T-helper 2 cell treated with Interferon-gamma antibody and Interleukin-4, amounts not matched to agents 100 ng/mL and 5 ng/mL, for 36 hours (primary cell): ENCODE results near the gene CBFA2T3. TPM values are rescaled to one million over a fixed set of nuclear protein-coding genes. Genes with fewer than 3 reads are reported as not detected.
"Not testable (repeated sequence)": the region's sequence is repeated elsewhere in the genome, so short reads cannot be mapped to it uniquely, and the experiment has no call there.

Experiments used
- intact Hi-C: fragments of 100-400 bp; cut with micrococcal nuclease; formaldehyde crosslinking; loops from one replicate; pipeline ENCODE4 v1.15.1; 2023
- total RNA-seq: library from RNA; stranded (reverse); gene quantifications from 2 replicates; pipeline ENCODE4 v1.2.3, GENCODE V29; 2022

CBFA2T3 gene
- total RNA-seq, 1 donor from 2014 or later: 0.73 TPM

- intact Hi-C loops: no loop called here
Observed at GRCh38 chr16:88924834-88925539, 52.0 kb downstream of the CBFA2T3 start.

- intact Hi-C loops: no loop called here
Observed at GRCh38 chr16:88923926-88924833, 52.8 kb downstream of the CBFA2T3 start.

- intact Hi-C loops: no loop called here
Observed at GRCh38 chr16:88923450-88923849, 53.6 kb downstream of the CBFA2T3 start.

DNA sequence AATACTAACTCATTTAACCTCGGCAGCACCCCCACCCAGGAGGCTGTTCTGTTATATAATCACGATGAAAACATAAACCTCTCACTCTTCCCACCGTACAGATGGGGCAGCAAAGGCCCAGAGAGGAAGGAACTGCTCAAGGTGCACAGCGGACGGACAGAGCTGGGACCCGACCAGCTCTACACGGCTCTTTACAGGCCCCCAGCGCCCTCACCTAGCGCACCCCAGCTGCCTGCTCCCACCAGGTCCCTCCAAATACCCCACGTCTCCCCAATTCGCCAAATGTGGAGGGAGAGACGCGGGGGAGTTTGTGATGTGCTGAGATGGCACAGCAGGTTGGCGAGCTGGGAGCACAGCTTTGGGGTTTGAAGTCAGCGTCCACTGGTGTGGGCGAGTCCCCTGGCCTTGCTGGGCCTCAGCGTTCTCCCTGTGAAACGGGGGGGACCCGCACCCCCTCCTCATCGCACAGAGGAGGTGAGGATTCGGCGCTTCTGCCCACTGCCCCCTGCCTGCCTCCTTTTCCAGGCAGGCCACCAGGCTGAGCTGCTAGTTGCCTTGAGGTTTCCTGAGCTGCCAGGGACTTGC, 54.1 kb downstream of the CBFA2T3 start:
- intact Hi-C loops: no loop called here

- intact Hi-C loops: no loop called here
Observed at GRCh38 chr16:88922114-88922825, 54.7 kb downstream of the CBFA2T3 start.

GRCh38 chr16:88921591-88921990, 55.4 kb downstream of the CBFA2T3 start:
- intact Hi-C loops: no loop called here

DNA sequence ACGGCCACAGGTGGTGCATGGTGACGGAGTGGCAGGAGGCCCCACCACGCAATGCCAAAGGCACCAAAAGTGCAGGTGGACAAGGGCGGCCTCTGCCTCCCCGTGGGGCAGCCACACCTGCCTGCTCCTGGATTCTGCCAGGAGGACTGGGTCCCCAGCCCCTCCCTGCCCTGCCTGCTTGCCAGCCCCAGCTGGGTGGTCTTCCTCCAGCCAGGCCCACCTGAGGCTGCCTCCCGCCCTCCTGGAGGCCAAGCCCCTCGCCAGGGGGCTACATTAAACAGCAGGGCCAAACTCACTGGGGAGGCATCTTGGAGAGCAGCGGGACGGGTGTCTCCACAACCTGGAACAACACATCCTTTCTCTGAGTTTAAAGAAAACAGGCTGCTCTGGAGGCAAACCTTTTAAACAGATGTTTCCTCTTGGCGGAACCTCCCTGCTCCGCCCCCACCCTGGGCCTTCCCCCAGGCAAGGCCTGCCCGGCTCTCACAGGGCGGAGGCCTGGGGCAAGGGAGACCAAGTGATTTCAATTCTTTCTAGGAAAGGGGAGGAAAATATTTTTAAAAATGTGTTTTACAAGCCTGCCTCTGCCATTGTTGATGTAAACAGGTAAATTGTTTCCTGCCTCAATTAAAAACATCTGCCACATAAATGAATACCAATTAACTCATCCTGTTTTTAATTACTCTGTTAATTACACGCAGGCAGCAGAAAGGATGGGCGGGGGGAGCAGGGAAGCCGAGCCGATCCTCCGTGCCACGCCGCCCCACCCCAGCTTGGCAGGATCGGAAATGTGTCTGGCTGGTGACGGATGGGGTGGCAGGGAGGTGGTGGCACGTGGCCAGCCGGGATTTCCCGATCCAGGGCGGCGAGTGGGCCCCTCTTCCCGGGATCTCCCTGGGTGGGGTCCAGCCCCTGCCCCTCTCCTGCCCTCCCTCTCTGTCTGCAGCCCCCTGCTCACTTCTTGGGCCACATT, 56.1 kb downstream of the CBFA2T3 start:
- intact Hi-C loops: no loop called here

DNA sequence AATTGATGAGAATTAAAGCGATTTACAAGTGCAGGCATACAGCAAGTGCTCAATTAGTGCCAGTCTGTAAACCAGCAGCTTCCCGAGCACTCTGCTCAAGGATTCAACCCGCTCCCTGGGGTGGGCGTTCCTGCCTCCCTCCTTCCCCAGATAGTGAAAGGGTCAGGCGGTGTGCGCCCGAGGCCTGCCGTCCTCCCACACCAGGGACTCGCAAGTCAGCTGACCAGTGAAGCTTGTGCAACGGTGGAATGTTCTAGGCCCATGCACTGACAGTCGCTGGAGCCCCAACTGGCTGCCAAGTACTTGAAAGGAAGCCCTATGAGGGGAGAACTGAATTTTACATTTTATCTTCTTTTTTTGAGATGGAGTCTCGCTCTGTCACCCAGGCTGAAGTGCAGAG, 57.1 kb downstream of the CBFA2T3 start:
- intact Hi-C loops: no loop called here

DNA sequence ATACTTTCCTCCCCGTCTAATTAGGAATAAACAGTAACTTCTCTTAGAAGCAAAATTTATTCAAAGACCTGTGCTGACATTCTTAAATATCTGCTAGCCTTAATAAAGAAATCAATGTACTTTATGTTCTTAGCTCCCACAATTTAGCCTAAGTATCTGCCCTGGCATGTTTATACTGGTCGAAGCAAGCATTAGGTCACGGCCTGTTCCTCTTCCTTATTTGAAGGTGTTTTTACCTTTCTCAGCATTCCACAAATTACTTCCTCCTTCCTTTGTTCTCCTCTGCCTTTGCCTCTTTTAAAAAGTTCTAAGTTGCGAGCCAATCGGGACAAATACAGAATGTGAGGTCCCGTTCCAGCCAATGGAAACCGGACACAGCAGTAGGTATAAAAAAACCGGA, 58.1 kb downstream of the CBFA2T3 start:
- intact Hi-C loops: not testable (repeated sequence)

DNA sequence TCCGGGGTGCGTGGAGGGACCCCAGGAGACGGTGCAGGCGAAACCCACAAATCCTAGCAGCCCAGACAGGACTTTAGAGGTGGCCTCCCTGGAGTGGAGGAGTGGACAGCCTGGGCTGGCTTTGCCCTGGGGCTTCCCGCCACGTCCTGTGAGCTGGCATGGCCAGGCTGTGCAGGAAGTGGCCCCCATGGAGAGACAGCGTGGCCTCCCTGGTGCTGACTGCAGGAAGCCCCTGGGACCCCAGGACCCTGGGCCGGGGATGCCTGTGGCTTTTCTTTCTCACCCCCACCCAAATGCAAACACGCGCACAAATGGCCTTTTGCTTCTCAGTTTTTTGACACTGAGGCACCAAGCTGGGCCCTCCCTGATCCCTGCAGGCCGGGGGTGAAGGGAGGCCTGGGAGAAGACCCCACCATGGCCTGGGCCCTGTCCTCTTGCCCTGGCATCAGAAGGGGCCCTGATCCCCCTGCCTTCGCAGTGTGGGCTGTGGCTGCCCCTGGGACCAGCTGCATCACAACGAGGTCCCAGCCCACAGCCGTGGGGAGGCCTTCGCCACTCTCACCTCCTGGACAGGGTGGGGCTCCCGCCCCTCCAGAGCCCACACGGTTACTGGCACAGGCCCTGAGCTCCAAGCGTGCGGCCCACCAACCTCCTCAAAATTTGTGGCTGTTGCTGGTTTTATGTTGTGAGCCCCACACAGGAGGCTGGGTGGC, 58.9 kb downstream of the CBFA2T3 start:
- intact Hi-C loops: no loop called here

DNA sequence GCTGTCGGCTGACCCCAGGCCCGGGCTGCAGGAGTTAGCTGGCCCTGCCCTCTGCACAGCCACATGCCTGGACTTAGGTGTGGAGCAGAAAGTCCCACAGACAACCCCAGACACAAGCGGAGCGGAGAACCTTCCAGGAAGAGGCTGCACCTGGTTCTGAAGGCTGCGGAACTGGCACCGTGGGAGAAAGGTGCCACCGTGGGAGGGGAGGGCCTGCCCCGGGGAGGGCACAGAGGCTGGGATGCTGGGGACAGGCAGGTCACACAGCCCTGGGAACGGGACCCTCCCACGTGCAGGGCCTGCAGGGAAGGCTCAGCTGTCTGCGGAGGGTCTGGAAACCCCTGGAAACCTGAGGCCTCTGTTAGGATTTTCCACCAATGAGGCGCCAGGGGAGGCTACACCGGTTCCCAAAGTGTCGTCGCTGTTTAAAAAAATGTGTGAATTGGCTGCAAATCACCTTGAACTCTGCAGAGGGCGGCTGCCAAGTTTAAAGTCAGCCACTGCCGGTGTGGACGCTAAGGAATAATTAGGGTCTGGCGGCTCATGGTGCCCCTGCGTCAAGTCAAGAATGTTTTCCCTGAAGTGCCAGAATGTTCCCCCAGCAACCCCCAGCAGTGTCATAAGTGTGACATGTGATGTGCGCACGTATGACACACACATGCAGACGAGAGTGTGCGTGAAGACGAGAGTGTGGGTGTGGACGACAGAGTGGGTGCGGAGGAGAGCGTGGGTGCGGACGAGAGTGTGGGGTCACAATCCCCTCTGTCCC, 59.7 kb downstream of the CBFA2T3 start:
- intact Hi-C loops: no loop called here

- intact Hi-C loops: no loop called here
Observed at GRCh38 chr16:88915639-88916327, 61.2 kb downstream of the CBFA2T3 start.

DNA sequence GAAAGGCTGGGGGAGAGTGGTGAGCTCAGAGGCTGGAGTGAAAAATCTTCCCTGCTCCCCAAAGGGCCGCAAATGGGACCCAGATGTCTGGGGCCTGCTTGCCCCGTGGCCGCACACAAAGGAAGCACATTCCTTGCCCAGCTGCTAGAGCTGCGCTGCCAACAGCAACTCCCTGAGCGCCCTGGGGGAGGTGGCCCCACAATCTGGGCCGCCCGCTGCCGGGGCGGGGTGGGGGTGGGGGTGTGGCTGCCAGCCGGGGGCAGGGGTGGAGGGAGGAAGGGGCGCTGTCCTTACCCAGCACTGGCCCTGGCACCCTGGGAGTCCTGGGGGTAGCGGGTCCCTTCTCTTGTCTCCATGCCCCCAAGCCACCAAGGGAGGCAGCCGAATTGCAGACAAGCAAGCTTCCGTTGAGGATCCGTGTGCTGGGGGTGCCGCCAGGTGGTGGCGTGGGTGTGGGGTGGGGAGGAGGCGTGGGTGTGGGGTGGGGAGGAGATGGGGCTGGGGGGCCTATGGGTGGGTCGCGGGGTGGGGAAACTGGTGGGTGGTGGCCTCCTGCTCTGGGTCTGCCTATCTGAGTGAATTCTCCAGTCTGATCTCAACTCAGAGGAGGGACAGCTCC, 62.1 kb downstream of the CBFA2T3 start:
- intact Hi-C loops: no loop called here

- intact Hi-C loops: no loop called here
Observed at GRCh38 chr16:88913870-88914269, 63.1 kb downstream of the CBFA2T3 start.

GRCh38 chr16:88913001-88913612, 63.9 kb downstream of the CBFA2T3 start:
- intact Hi-C loops: no loop called here

DNA sequence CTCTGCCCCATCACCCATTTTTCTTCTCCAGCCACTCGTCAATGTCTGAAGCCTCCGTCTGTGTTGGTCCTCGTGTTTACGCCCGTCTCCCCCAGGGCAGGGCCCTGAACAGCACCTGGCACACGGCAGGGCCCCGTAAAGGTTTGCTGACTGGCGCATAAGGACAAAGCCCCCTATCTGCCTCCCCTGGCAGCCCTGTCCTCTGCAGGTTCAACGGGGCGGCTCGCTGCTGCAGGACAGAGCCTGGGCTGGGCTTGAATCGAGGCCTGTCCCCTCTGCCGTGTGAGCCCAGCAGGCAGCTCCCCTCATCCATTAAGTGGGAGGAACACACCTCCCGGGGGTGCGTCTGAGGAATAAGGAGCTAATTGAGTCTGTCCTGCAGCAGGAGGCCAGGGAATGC, 64.5 kb downstream of the CBFA2T3 start:
- intact Hi-C loops: no loop called here

GRCh38 chr16:88911946-88912310, 65.1 kb downstream of the CBFA2T3 start:
- intact Hi-C loops: no loop called here
